H1 (cell line): ENCODE results near the gene RBM20. TPM values are rescaled to one million over a fixed set of nuclear protein-coding genes. Genes with fewer than 3 reads are reported as not detected.

Experiments used
- CTCF ChIA-PET: fragments of 300-600 bp; sonication (Branson Sonifier 250); formaldehyde crosslinking; loops from one replicate; lab custom pipeline; 2021; ENCODE audit not compliant: partially characterized antibody; lab: Charles Lee
- POLR2A ChIA-PET: fragments of 300-600 bp; sonication (Branson Sonifier 250); formaldehyde crosslinking; loops from one replicate; lab custom pipeline; 2021; ENCODE audit warnings: inconsistent platforms; ENCODE audit not compliant: partially characterized antibody; lab: Charles Lee
- DNase-seq, 2 experiments: peaks; one replicate each; pipeline versions ENCODE4 v3.0.0 to v3.0.0-alpha.2; 2010 to 2022; ENCODE audit warnings: low spot score in 2 of 2, low read depth in 1 of 2, mixed read lengths in 1 of 2
- FAIRE-seq: peaks from 2 replicates; lab custom pipeline; 2011; peaks lifted over from hg19 to GRCh38; lab: Jason Lieb, UNC
- H2AFZ ChIP-seq: 2 replicates; pipeline ENCODE4 v1.8.1; 2012; ENCODE audit warnings: low read length, inconsistent platforms
- H2AK5ac ChIP-seq: 2 replicates; pipeline ENCODE4 v1.6.1; 2013; ENCODE audit warnings: low read depth, low read length
- H2BK120ac ChIP-seq: replicated peaks from 2 replicates; pipeline ENCODE3; 2013; ENCODE audit warnings: low read depth, low read length, inconsistent platforms
- H2BK12ac ChIP-seq: 2 replicates; pipeline ENCODE4 v1.6.1; 2013; ENCODE audit warnings: low read depth, low read length
- H2BK15ac ChIP-seq: 2 replicates; pipeline ENCODE4 v1.6.1; 2013; ENCODE audit warnings: low read length
- H2BK20ac ChIP-seq: 2 replicates; pipeline ENCODE4 v1.6.1; 2013; ENCODE audit warnings: low read length
- H2BK5ac ChIP-seq: 2 replicates; pipeline ENCODE4 v1.6.1; 2013; ENCODE audit warnings: low read depth, low read length
- H3K14ac ChIP-seq: 2 replicates; pipeline ENCODE4 v1.6.1; 2013; ENCODE audit warnings: inconsistent platforms; ENCODE audit not compliant: insufficient read length
- H3K18ac ChIP-seq: 2 replicates; pipeline ENCODE4 v1.6.1; 2013; ENCODE audit warnings: low read length; ENCODE audit errors: extremely low read depth
- H3K23ac ChIP-seq: 2 replicates; pipeline ENCODE4 v1.6.1; 2013; ENCODE audit warnings: inconsistent platforms; ENCODE audit not compliant: insufficient read length
- H3K23me2 ChIP-seq: 2 replicates; pipeline ENCODE4 v1.6.1; 2013; ENCODE audit warnings: low read depth, low read length
- H3K27ac ChIP-seq: 2 replicates; pipeline ENCODE4 v1.6.1; 2011; ENCODE audit warnings: low read depth, low read length, inconsistent platforms
- H3K27me3 ChIP-seq, 4 experiments: replicated peaks in 1 of 4; 1 replicate in 1 of 4; 2 replicates in 3 of 4; pipeline versions ENCODE4 v1.6.1 to v1.8.1; 2011 to 2013; ENCODE audit warnings: low read length in 3 of 4, mild to moderate bottlenecking in 3 of 4, inconsistent platforms in 2 of 4, mixed read lengths in 2 of 4, moderate library complexity in 1 of 4; ENCODE audit not compliant: control insufficient read depth in 3 of 4, insufficient read depth in 3 of 4; ENCODE audit errors: extremely low read depth in 1 of 4
- H3K36me3 ChIP-seq, 4 experiments: 2 replicates each; pipeline versions ENCODE4 v1.6.1 to v1.8.1; 2011 to 2013; ENCODE audit warnings: mild to moderate bottlenecking in 4 of 4, low read length in 3 of 4, moderate library complexity in 2 of 4, control low read depth in 1 of 4, inconsistent platforms in 1 of 4; ENCODE audit not compliant: insufficient read depth in 4 of 4, control insufficient read depth in 2 of 4
- H3K4ac ChIP-seq: replicated peaks from 2 replicates; pipeline ENCODE3; 2013; ENCODE audit warnings: low read length, low read depth, mixed read lengths, inconsistent platforms; ENCODE audit not compliant: insufficient read length
- H3K4me1 ChIP-seq, 4 experiments: replicated peaks in 1 of 4; 1 replicate in 1 of 4; 2 replicates in 3 of 4; pipeline versions ENCODE4 v1.6.1 to v1.8.1; 2011 to 2013; ENCODE audit warnings: low read length in 3 of 4, inconsistent platforms in 2 of 4, mixed read lengths in 1 of 4; ENCODE audit not compliant: insufficient read depth in 4 of 4, control insufficient read depth in 3 of 4
- H3K4me2 ChIP-seq, 2 experiments: 2 replicates each; pipeline versions ENCODE4 v1.6.1 to v1.8.1; 2011 to 2013; ENCODE audit warnings: low read depth in 2 of 2, low read length in 2 of 2, control low read depth in 1 of 2, inconsistent platforms in 1 of 2, mild to moderate bottlenecking in 1 of 2; ENCODE audit not compliant: insufficient read depth in 1 of 2
- H3K4me3 ChIP-seq, 4 experiments: fragments of 200-600, 300-600 bp in 1 of 4; sonication (generic), shearing (Covaris generic), sonication (Bioruptor Twin) in 1 of 4; 2 replicates each; pipeline versions ENCODE4 v1.5.1 to v1.8.1; 2011 to 2016; ENCODE audit warnings: low read length in 4 of 4, low read depth in 3 of 4, control low read depth in 2 of 4, inconsistent platforms in 2 of 4, mild to moderate bottlenecking in 2 of 4, mixed read lengths in 1 of 4, moderate library complexity in 1 of 4; ENCODE audit not compliant: insufficient read depth in 2 of 4; ENCODE audit errors: extremely low read depth in 1 of 4
- H3K56ac ChIP-seq: replicated peaks from 2 replicates; pipeline ENCODE3; 2013; ENCODE audit warnings: low read depth, mild to moderate bottlenecking, mixed read lengths, low read length, inconsistent platforms; ENCODE audit not compliant: insufficient read length
- H3K79me1 ChIP-seq: 2 replicates; pipeline ENCODE4 v1.6.1; 2013; ENCODE audit warnings: low read depth, low read length, control low read depth
- H3K79me2 ChIP-seq, 2 experiments: 2 replicates each; pipeline versions ENCODE4 v1.6.1 to v1.8.1; 2012 to 2013; ENCODE audit warnings: low read length in 2 of 2, mild to moderate bottlenecking in 2 of 2, inconsistent platforms in 1 of 2; ENCODE audit not compliant: insufficient read depth in 2 of 2, control insufficient read depth in 1 of 2
- H3K9ac ChIP-seq, 4 experiments: replicated peaks in 1 of 4; 1 replicate in 1 of 4; 2 replicates in 3 of 4; pipeline versions ENCODE4 v1.6.1 to v1.8.1; 2011 to 2013; ENCODE audit warnings: low read depth in 3 of 4, low read length in 3 of 4, control low read depth in 2 of 4, mild to moderate bottlenecking in 2 of 4, moderate library complexity in 2 of 4, inconsistent platforms in 1 of 4; ENCODE audit errors: extremely low read depth in 1 of 4
- H3K9me3 ChIP-seq, 2 experiments: 2 replicates each; pipeline versions ENCODE4 v1.6.1 to v1.8.1; 2012 to 2013; ENCODE audit warnings: mild to moderate bottlenecking in 2 of 2, moderate library complexity in 2 of 2, control low read depth in 1 of 2, inconsistent platforms in 1 of 2, low read depth in 1 of 2, low read length in 1 of 2, mixed read lengths in 1 of 2; ENCODE audit not compliant: insufficient read depth in 2 of 2
- H4K20me1 ChIP-seq, 2 experiments: replicated peaks in 1 of 2; 2 replicates each; pipeline versions ENCODE3 to v1.8.1; 2011 to 2013; ENCODE audit warnings: inconsistent platforms in 2 of 2, low read length in 2 of 2, mild to moderate bottlenecking in 1 of 2; ENCODE audit not compliant: insufficient read depth in 2 of 2, control insufficient read depth in 1 of 2
- H4K5ac ChIP-seq: 2 replicates; pipeline ENCODE4 v1.6.1; 2013; ENCODE audit warnings: low read length, low read depth, mixed read lengths, inconsistent platforms; ENCODE audit not compliant: insufficient read length
- H4K8ac ChIP-seq: 2 replicates; pipeline ENCODE4 v1.8.0; 2013; ENCODE audit warnings: mild to moderate bottlenecking, moderate library complexity, low read length, inconsistent platforms; ENCODE audit not compliant: insufficient read depth; ENCODE audit errors: extremely low read depth
- H4K91ac ChIP-seq: replicated peaks from 2 replicates; pipeline ENCODE3; 2013; ENCODE audit warnings: low read length, mixed read lengths, inconsistent platforms; ENCODE audit not compliant: insufficient read length
- BRCA1 ChIP-seq: IDR thresholded peaks from 2 replicates; pipeline ENCODE4 v1.6.1; 2012; ENCODE audit warnings: low read depth, low read length, improper control_type of control experiment
- CEBPB ChIP-seq: IDR thresholded peaks from 2 replicates; pipeline ENCODE4 v1.6.1; 2012; ENCODE audit warnings: low read depth, low read length
- EP300 ChIP-seq, 2 experiments: IDR thresholded peaks; 1 replicate in 1 of 2; 2 replicates in 1 of 2; pipeline ENCODE4 v1.6.1; 2011 to 2012; ENCODE audit warnings: low read depth in 2 of 2, low read length in 2 of 2, mild to moderate bottlenecking in 2 of 2, borderline replicate concordance in 1 of 2, inconsistent platforms in 1 of 2, moderate library complexity in 1 of 2
- GABPA ChIP-seq: IDR thresholded peaks from 2 replicates; pipeline ENCODE4 v1.6.1; 2011; ENCODE audit warnings: mild to moderate bottlenecking, low read length, moderate library complexity, borderline replicate concordance; ENCODE audit not compliant: insufficient read depth
- JUN ChIP-seq: IDR thresholded peaks from 2 replicates; pipeline ENCODE4 v1.6.1; 2011; ENCODE audit warnings: low read depth, mild to moderate bottlenecking, improper control_type of control experiment, low read length
- JUND ChIP-seq: IDR thresholded peaks from 2 replicates; pipeline ENCODE4 v1.6.1; 2011; ENCODE audit warnings: mild to moderate bottlenecking, improper control_type of control experiment, low read length
- KDM1A ChIP-seq: fragments of 200-600, 300-600 bp; sonication (generic); IDR thresholded peaks from 2 replicates; pipeline ENCODE4 v1.7.1; 2016; ENCODE audit warnings: mild to moderate bottlenecking, low read length, borderline replicate concordance
- PHF8 ChIP-seq: fragments of 200-600 bp; sonication (generic); conservative IDR thresholded peaks from 2 replicates; pipeline ENCODE4 v1.7.1; 2012; ENCODE audit warnings: low read depth, mild to moderate bottlenecking, inconsistent platforms, low read length, moderate library complexity
- RBBP5 ChIP-seq: IDR thresholded peaks from 2 replicates; pipeline ENCODE4 v1.7.1; 2012; ENCODE audit warnings: low read depth, mild to moderate bottlenecking, inconsistent platforms, low read length, moderate library complexity, borderline replicate concordance
- RNF2 ChIP-seq: fragments of 200-900, 300-1000 bp; sonication (generic); IDR thresholded peaks from 2 replicates; pipeline ENCODE4 v1.7.1; 2016; ENCODE audit warnings: borderline replicate concordance, low read depth, mild to moderate bottlenecking, antibody characterized with exemption, low read length; ENCODE audit not compliant: poor library complexity, severe bottlenecking; ENCODE audit errors: missing control alignments
- SAP30 ChIP-seq: fragments of 300-600 bp; sonication (generic); IDR thresholded peaks from 2 replicates; pipeline ENCODE4 v1.7.1; 2012; ENCODE audit warnings: low read length, moderate library complexity, mild to moderate bottlenecking, inconsistent platforms; ENCODE audit not compliant: insufficient read depth, insufficient replicate concordance
- SP1 ChIP-seq: IDR thresholded peaks from 2 replicates; pipeline ENCODE4 v1.6.1; 2011; ENCODE audit warnings: low read depth, low read length
- SUZ12 ChIP-seq: fragments of 200-600 bp; sonication (generic); IDR thresholded peaks from 2 replicates; pipeline ENCODE4 v1.6.1; 2012; ENCODE audit warnings: mild to moderate bottlenecking, inconsistent platforms, low read length, moderate library complexity, mixed read lengths
- TBP ChIP-seq: IDR thresholded peaks from 2 replicates; pipeline ENCODE4 v1.6.1; 2011; ENCODE audit warnings: low read depth, low read length, improper control_type of control experiment
- ZNF274 ChIP-seq: IDR thresholded peaks from 2 replicates; pipeline ENCODE4 v1.7.0; 2012; ENCODE audit warnings: low read length, borderline replicate concordance; ENCODE audit errors: extremely low read depth
- WGBS, 2 experiments: shearing (Covaris generic) in 1 of 2; methylation state at CpG; one replicate each; pipeline versions ENCODE4 v1.1.6 to v1.1.7; 2013 to 2015; ENCODE audit warnings: low lambda C conversion rate in 2 of 2, mixed read lengths in 2 of 2, inconsistent platforms in 1 of 2, low coverage in 1 of 2, missing lambda C conversion rate in 1 of 2; ENCODE audit not compliant: insufficient replicate concordance in 2 of 2, insufficient coverage in 1 of 2, insufficient read length in 1 of 2; ENCODE audit errors: extremely low coverage in 1 of 2, missing lambda C conversion rate in 1 of 2; 5-methylcytosine and 5-hydroxymethylcytosine counted together
- polyA plus RNA-seq, 7 experiments: library from polyadenylated mRNA; depleted of rRNA in 3 of 7; stranded (reverse) in 5 of 7; unstranded in 2 of 7; fragments of >200 nt in 5 of 7; fragments of 200-250 nt in 2 of 7; gene quantifications; 1 replicate in 5 of 7; 2 replicates in 1 of 7; 4 replicates in 1 of 7; pipeline versions ENCODE4 v1.2.1 to v1.2.3, GENCODE V29; 2011 to 2013; ENCODE audit warnings: missing spikeins in 2 of 7, mixed read lengths in 2 of 7
- total RNA-seq: library from RNA; stranded (reverse); fragmentation: NEBNext Ultra II Directional; extraction: Animal tissue kit (Norgen Biotek cat#: 25700); gene quantifications from 2 replicates; pipeline ENCODE4 v1.2.1, GENCODE V29; 2021

Gene RBM20
- total and polyA plus RNA-seq, 2 of the 8 experiments (the other 6 are each of a cell fraction or from before 2014, with no cell fraction given) = 0.05 to 0.63 TPM

DNA sequence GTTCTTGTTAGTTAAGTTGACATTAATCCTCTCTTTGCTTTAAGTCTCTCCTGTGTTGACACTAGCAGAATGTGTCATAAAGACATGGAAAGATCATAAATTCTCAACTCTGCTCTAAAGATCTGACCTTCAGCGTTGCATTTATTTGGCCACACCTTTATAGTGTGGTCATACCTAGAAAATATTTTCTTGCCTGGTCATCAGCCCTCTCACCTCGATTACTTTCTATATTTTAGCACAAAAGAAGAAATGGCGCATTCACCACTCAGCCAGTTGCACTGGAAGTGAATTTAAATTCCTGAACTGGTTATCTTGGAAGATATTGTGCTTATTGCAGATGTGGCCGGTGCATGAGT, 130.9 kb downstream of the RBM20 start:
- no peak overlapping the region for H4K5ac ChIP-seq
- H3K4me1 ChIP-seq = no peaks in the 10 kb centered on the region; a peak in 1 of 7 replicates
- H3K14ac ChIP-seq = no peak overlapping the region
- H4K20me1 ChIP-seq = no peaks in the 10 kb centered on the region
- H2BK5ac ChIP-seq = no peak overlapping the region
- H4K8ac ChIP-seq = no peak overlapping the region
- no peak overlapping the region for H2BK20ac ChIP-seq
- no peak overlapping the region for H3K18ac ChIP-seq
- H3K79me1 ChIP-seq = no peaks in the 10 kb centered on the region
- no peak overlapping the region for H3K27ac ChIP-seq
- POLR2A ChIA-PET = no interaction called here
- FAIRE-seq (no peak), DNase-seq (no peak)
- no peak overlapping the region for H2AFZ ChIP-seq
- no peak overlapping the region for H3K4me3 ChIP-seq
- H2BK15ac ChIP-seq = no peak overlapping the region
- WGBS, 2 experiments = 88% methylated on average over 4 of the region's 4 CpGs; no CpG with 5 or more reads in 1 of the 2 experiments
- H3K23me2 ChIP-seq = no peaks in the 10 kb centered on the region
- H3K9me3 ChIP-seq = no peaks in the 10 kb centered on the region
- CTCF ChIA-PET = no interaction called here
- H3K4me2 ChIP-seq = no peak overlapping the region
- TF ChIP-seq JUND = no peak
- no peak for TF ChIP-seq PHF8
- no peak for TF ChIP-seq RNF2
- TF ChIP-seq SP1 = no peak
- no peak for TF ChIP-seq EP300 (IDR thresholded peaks at IDR 0.05; ENCODE audit: borderline replicate concordance in 1 of 2, low read depth in 2 of 2, low read length in 2 of 2)
- no peak for TF ChIP-seq RBBP5
- no peak for TF ChIP-seq ZNF274
- no peak for TF ChIP-seq CEBPB
- TF ChIP-seq KDM1A = no peak
- TF ChIP-seq BRCA1 = no peak
- TF ChIP-seq GABPA = no peak
- TF ChIP-seq TBP = no peak
- TF ChIP-seq SUZ12 = no peak
- no peak for TF ChIP-seq SAP30
- no peak for TF ChIP-seq JUN
- no peak overlapping the region for H2AK5ac ChIP-seq
- H2BK120ac ChIP-seq = no peak overlapping the region
- no peak overlapping the region for H3K23ac ChIP-seq
- no peak overlapping the region for H3K4ac ChIP-seq
- H3K56ac ChIP-seq = no peak overlapping the region
- no peak overlapping the region for H3K9ac ChIP-seq
- H4K91ac ChIP-seq = no peak overlapping the region
- no peaks in the 10 kb centered on the region for H3K79me2 ChIP-seq
- no peaks in the 10 kb centered on the region for H3K36me3 ChIP-seq
- no peaks in the 10 kb centered on the region for H3K27me3 ChIP-seq
- no peak overlapping the region for H2BK12ac ChIP-seq
